GM13976 (cell line): Measurements from ENCODE around the gene KIF6.

ENCODE experiments used
- DNase-seq: peaks from one replicate; pipeline ENCODE4 v3.0.0; 2012; ENCODE audit warnings: low spot score
- CTCF ChIP-seq: IDR thresholded peaks from 2 replicates; pipeline ENCODE4 v1.5.1; 2012; ENCODE audit warnings: borderline replicate concordance, mild to moderate bottlenecking; ENCODE audit not compliant: insufficient read depth; ENCODE audit errors: extremely low read depth, missing control alignments, control extremely low read depth
- in situ Hi-C: fragments of 300-500 bp; cut with MboI; formaldehyde crosslinking; loops from one replicate; pipeline ENCODE4 v1.12.0; 2022; ENCODE audit warnings: low sequenced_read_pairs, mixed read lengths, inconsistent platforms; ENCODE audit not compliant: unreplicated experiment

The KIF6 gene

GRCh38 chr6:39563566-39564311 is 161.5 kb downstream of the KIF6 start:
- in situ Hi-C loops, result no loop called here
- no peak for DNase-seq
- no peak for TF ChIP-seq CTCF

- DNase-seq, result no peak
- in situ Hi-C loops, result no loop called here
Measured at GRCh38 chr6:39561536-39562266, 163.5 kb downstream of the KIF6 start.

GRCh38 chr6:39560915-39561314 is 164.3 kb downstream of the KIF6 start:
- DNase-seq, result no peak
- in situ Hi-C loops, result no loop called here
- TF ChIP-seq CTCF, result no peak

More at GRCh38 chr6:39561536-39562266, 163.5 kb downstream of the KIF6 start:
- TF ChIP-seq CTCF, result no peak

- TF ChIP-seq CTCF, result no peak
- DNase-seq, result no peak
- in situ Hi-C loops, result no loop called here
Measured at GRCh38 chr6:39558591-39559190, 166.5 kb downstream of the KIF6 start.

GRCh38 chr6:39558079-39558478 is 167.1 kb downstream of the KIF6 start:
- TF ChIP-seq CTCF, result no peak
- DNase-seq, result no peak
- in situ Hi-C loops, result no loop called here

- no peak for TF ChIP-seq CTCF
- in situ Hi-C loops, result no loop called here
Measured at GRCh38 chr6:39555136-39555535, 170.1 kb downstream of the KIF6 start.

More at GRCh38 chr6:39555136-39555535, 170.1 kb downstream of the KIF6 start:
- DNase-seq, result no peak
